ENCODE measurements around the gene BCL2L12. TPM values are rescaled to one million over a fixed set of nuclear protein-coding genes. Genes with fewer than 3 reads are reported as not detected.

Gene BCL2L12
- polyA plus RNA-seq, 1 of the 3 experiments (the other 2 are of a cell fraction) = 27.9 TPM

DNA sequence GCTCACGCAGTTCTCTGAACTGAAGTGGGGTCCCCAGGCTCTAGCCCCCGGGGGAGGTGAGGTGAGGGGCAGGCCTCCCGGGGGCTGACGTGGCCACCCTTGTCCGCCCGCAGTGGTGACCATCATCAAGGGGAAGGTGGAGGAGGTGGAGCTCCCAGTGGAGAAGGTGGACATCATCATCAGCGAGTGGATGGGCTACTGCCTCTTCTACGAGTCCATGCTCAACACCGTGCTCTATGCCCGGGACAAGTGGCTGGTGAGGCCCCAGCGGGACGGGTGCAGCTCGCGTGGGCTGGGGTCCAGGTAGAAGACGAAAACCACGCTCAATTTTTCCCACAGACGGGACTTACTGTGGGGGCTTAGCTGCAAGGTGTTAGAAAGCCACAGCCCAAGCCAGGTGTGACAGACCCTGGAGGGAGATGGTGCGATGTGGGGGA, 18.1 kb downstream of the BCL2L12 start:
- Histone ChIP-seq H3K4me3 (ENCODE audit: low read depth in 2 of 2, low read length in 1 of 2) (no peak overlapping the region), H3K9ac (no peak overlapping the region), H3F3A (replicated peaks; ENCODE audit: insufficient read depth) (peaks cover 15% of the 10 kb centered on the region), H3K27me3 (ENCODE audit: insufficient read depth) (no peaks in the 10 kb centered on the region), H3K4me1 (ENCODE audit: control insufficient read depth in 1 of 2, insufficient read depth in 2 of 2, low read depth in 1 of 2, low read length in 1 of 2) (peaks cover 16 to 18% of the 10 kb centered on the region in 2 experiments; a peak in 3 of 4 replicates), H4K20me1 (ENCODE audit: insufficient read depth) (peaks cover 46% of the 10 kb centered on the region), H3K27ac (ENCODE audit: low read depth in 2 of 2, low read length in 1 of 2) (no peak overlapping the region; a peak in 1 of 4 replicates), H3K9me3 (no peaks in the 10 kb centered on the region), H3K4me2 (no peak overlapping the region), H2AFZ (ENCODE audit: low read depth) (no peak overlapping the region), H3K79me2 (ENCODE audit: insufficient read depth) (peaks cover 44% of the 10 kb centered on the region), H3K9me2 (no peaks in the 10 kb centered on the region), H3K36me3 (replicated peaks in 1 of 2; ENCODE audit: control insufficient read depth in 1 of 2, insufficient read depth in 2 of 2, low read length in 1 of 2) (peaks cover 35 to 57% of the 10 kb centered on the region in 2 experiments)
- ChIA-PET POLR2A (no interaction called here), CTCF (interaction anchor here (0.6 to 2.0 kb wide), 3 partner anchors 11 to 137 kb away, joined by 3 to 7 read pairs (median 4); no protein-coding TSS in a partner anchor)
- no peak for DNase-seq
- 95% methylated on average over 18 of the region's 18 CpGs for WGBS (ENCODE audit: low lambda C conversion rate)
- TF ChIP-seq, protein P1, sequence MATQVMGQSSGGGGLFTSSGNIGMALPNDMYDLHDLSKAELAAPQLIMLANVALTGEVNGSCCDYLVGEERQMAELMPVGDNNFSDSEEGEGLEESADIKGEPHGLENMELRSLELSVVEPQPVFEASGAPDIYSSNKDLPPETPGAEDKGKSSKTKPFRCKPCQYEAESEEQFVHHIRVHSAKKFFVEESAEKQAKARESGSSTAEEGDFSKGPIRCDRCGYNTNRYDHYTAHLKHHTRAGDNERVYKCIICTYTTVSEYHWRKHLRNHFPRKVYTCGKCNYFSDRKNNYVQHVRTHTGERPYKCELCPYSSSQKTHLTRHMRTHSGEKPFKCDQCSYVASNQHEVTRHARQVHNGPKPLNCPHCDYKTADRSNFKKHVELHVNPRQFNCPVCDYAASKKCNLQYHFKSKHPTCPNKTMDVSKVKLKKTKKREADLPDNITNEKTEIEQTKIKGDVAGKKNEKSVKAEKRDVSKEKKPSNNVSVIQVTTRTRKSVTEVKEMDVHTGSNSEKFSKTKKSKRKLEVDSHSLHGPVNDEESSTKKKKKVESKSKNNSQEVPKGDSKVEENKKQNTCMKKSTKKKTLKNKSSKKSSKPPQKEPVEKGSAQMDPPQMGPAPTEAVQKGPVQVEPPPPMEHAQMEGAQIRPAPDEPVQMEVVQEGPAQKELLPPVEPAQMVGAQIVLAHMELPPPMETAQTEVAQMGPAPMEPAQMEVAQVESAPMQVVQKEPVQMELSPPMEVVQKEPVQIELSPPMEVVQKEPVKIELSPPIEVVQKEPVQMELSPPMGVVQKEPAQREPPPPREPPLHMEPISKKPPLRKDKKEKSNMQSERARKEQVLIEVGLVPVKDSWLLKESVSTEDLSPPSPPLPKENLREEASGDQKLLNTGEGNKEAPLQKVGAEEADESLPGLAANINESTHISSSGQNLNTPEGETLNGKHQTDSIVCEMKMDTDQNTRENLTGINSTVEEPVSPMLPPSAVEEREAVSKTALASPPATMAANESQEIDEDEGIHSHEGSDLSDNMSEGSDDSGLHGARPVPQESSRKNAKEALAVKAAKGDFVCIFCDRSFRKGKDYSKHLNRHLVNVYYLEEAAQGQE (IDR thresholded peaks at IDR 0.05; ENCODE audit: low read depth, low read length) = no peak
- no peak for TF ChIP-seq RFX5 (IDR thresholded peaks at IDR 0.05; ENCODE audit: low read length)

DNA sequence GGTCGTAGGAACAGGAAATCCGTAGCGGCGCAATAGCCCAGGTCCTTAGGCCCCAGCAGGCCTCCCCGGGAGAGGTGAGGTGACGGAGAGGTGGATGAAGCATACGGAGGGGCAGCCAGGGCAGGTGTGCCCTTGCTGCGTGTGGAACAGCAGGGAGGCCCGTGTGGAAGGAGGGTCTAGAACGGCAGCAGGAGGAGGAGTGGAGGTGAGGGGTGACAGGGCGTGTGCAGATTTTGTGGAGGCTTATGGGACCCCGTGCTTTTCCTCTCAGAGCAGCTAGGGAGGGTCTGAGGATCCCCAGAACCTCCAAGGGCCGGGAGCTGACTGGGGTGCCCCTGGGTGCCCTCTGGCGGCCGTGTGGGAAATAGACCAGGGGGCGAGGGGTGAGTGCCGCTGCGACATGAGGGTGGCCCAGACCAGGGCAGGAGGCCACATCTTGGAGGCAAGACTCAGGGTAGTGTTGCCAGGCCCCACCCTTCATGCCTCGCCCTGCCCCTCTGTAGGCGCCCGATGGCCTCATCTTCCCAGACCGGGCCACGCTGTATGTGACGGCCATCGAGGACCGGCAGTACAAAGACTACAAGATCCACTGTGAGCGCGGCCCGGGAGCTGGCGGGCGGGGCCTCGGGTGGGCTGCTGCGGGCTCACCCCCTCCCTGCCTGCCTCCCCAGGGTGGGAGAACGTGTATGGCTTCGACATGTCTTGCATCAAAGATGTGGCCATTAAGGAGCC, 18.7 kb downstream of the BCL2L12 start:
- Histone ChIP-seq H3F3A (replicated peaks; ENCODE audit: insufficient read depth) (peaks cover 15% of the 10 kb centered on the region), H3K9me3 (no peaks in the 10 kb centered on the region), H3K9me2 (no peaks in the 10 kb centered on the region), H3K36me3 (replicated peaks in 1 of 2; ENCODE audit: control insufficient read depth in 1 of 2, insufficient read depth in 2 of 2, low read length in 1 of 2) (peaks cover 35 to 57% of the 10 kb centered on the region in 2 experiments), H3K79me2 (ENCODE audit: insufficient read depth) (peaks cover 38% of the 10 kb centered on the region), H2AFZ (ENCODE audit: low read depth) (no peak overlapping the region), H4K20me1 (ENCODE audit: insufficient read depth) (peaks cover 40% of the 10 kb centered on the region), H3K27me3 (ENCODE audit: insufficient read depth) (no peaks in the 10 kb centered on the region), H3K27ac (ENCODE audit: low read depth in 2 of 2, low read length in 1 of 2) (no peak overlapping the region), H3K4me2 (no peak overlapping the region), H3K4me3 (ENCODE audit: low read depth in 2 of 2, low read length in 1 of 2) (no peak overlapping the region), H3K9ac (no peak overlapping the region), H3K4me1 (ENCODE audit: control insufficient read depth in 1 of 2, insufficient read depth in 2 of 2, low read depth in 1 of 2, low read length in 1 of 2) (peaks cover 15 to 19% of the 10 kb centered on the region in 2 experiments; a peak in 3 of 4 replicates)
- POLR2A ChIA-PET = no interaction called here
- 90% methylated on average over 29 of the region's 35 CpGs for WGBS (ENCODE audit: low lambda C conversion rate)
- TF ChIP-seq, protein P2, sequence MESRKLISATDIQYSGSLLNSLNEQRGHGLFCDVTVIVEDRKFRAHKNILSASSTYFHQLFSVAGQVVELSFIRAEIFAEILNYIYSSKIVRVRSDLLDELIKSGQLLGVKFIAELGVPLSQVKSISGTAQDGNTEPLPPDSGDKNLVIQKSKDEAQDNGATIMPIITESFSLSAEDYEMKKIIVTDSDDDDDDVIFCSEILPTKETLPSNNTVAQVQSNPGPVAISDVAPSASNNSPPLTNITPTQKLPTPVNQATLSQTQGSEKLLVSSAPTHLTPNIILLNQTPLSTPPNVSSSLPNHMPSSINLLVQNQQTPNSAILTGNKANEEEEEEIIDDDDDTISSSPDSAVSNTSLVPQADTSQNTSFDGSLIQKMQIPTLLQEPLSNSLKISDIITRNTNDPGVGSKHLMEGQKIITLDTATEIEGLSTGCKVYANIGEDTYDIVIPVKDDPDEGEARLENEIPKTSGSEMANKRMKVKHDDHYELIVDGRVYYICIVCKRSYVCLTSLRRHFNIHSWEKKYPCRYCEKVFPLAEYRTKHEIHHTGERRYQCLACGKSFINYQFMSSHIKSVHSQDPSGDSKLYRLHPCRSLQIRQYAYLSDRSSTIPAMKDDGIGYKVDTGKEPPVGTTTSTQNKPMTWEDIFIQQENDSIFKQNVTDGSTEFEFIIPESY (IDR thresholded peaks at IDR 0.05; ENCODE audit: borderline replicate concordance, low read depth) = no peak
- TF ChIP-seq, protein P3, sequence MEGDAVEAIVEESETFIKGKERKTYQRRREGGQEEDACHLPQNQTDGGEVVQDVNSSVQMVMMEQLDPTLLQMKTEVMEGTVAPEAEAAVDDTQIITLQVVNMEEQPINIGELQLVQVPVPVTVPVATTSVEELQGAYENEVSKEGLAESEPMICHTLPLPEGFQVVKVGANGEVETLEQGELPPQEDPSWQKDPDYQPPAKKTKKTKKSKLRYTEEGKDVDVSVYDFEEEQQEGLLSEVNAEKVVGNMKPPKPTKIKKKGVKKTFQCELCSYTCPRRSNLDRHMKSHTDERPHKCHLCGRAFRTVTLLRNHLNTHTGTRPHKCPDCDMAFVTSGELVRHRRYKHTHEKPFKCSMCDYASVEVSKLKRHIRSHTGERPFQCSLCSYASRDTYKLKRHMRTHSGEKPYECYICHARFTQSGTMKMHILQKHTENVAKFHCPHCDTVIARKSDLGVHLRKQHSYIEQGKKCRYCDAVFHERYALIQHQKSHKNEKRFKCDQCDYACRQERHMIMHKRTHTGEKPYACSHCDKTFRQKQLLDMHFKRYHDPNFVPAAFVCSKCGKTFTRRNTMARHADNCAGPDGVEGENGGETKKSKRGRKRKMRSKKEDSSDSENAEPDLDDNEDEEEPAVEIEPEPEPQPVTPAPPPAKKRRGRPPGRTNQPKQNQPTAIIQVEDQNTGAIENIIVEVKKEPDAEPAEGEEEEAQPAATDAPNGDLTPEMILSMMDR (IDR thresholded peaks at IDR 0.05) = peak; percentile 50
- DNase-seq = peak; percentile 68
- CTCF ChIA-PET = interaction anchor here (0.6 to 2.0 kb wide), 4 partner anchors 8 to 138 kb away, joined by 3 to 7 read pairs (median 4); partner anchors contain the start of gene PRMT1
